GM23338 (cell line): ENCODE measurements around the gene MACROD1. TPM values are rescaled to one million over a fixed set of nuclear protein-coding genes. Genes with fewer than 3 reads are reported as not detected.
A peak's percentile ranks its signal among the peaks of the same experiment; 100 is the strongest.

ENCODE experiments used
- ATAC-seq: fragments of 200-7000 bp; cut with Tn5 transposase; 3 replicates; pipeline ENCODE4 v1.9.1; 2020
- DNase-seq: peaks from one replicate; pipeline ENCODE4 v3.0.0-alpha.2; 2015; ENCODE audit warnings: low spot score
- H2AFZ ChIP-seq: fragments of 200-600 bp; sonication (generic); 2 replicates; pipeline ENCODE4 v1.8.0; 2016; ENCODE audit warnings: antibody characterized with exemption, mild to moderate bottlenecking, moderate library complexity
- H3F3A ChIP-seq: fragments of 200-600 bp; sonication (generic); replicated peaks from 2 replicates; pipeline ENCODE4 v1.8.0; 2017; ENCODE audit warnings: antibody characterized with exemption, mixed run types, low read depth
- H3K27ac ChIP-seq: fragments of 200-600 bp; sonication (generic); 2 replicates; pipeline ENCODE4 v1.6.1; 2016; ENCODE audit warnings: low read depth
- H3K27me3 ChIP-seq: fragments of 200-600 bp; sonication (generic); 2 replicates; pipeline ENCODE4 v1.8.0; 2016; ENCODE audit warnings: mild to moderate bottlenecking, mixed run types, moderate library complexity; ENCODE audit not compliant: insufficient read depth
- H3K36me3 ChIP-seq: fragments of 200-600 bp; sonication (generic); 2 replicates; pipeline ENCODE4 v1.8.0; 2016; ENCODE audit warnings: mild to moderate bottlenecking; ENCODE audit not compliant: insufficient read depth
- H3K4me1 ChIP-seq: fragments of 200-600 bp; sonication (generic); 2 replicates; pipeline ENCODE4 v1.8.0; 2016; ENCODE audit warnings: mild to moderate bottlenecking, moderate library complexity; ENCODE audit not compliant: insufficient read depth
- H3K4me2 ChIP-seq: fragments of 200-600 bp; sonication (generic); 2 replicates; pipeline ENCODE4 v1.7.1; 2017; ENCODE audit warnings: mixed run types
- H3K4me3 ChIP-seq: fragments of 200-600 bp; sonication (generic); 2 replicates; pipeline ENCODE4 v1.6.1; 2016; ENCODE audit warnings: mixed run types
- H3K79me2 ChIP-seq: fragments of 200-600 bp; sonication (generic); replicated peaks from 2 replicates; pipeline ENCODE4 v1.8.0; 2017; ENCODE audit warnings: mild to moderate bottlenecking; ENCODE audit not compliant: insufficient read depth
- H3K9me2 ChIP-seq: fragments of 200-600 bp; sonication (generic); 2 replicates; pipeline ENCODE4 v1.8.0; 2017; ENCODE audit not compliant: insufficient read depth
- H4K20me1 ChIP-seq: fragments of 200-600 bp; sonication (generic); replicated peaks from 2 replicates; pipeline ENCODE4 v1.8.0; 2017; ENCODE audit warnings: mild to moderate bottlenecking; ENCODE audit not compliant: insufficient read depth
- H3K27ac Mint-ChIP-seq: 2 replicates; pipeline ENCODE4 v1.8.0; 2020; ENCODE audit warnings: inconsistent platforms, mild to moderate bottlenecking, moderate library complexity, mixed read lengths
- H3K27me3 Mint-ChIP-seq: 3 replicates; pipeline ENCODE4 v1.8.0; 2022; ENCODE audit warnings: low read depth, mild to moderate bottlenecking, moderate library complexity, mixed read lengths, inconsistent platforms; ENCODE audit not compliant: insufficient read depth, poor library complexity
- H3K36me3 Mint-ChIP-seq: 3 replicates; pipeline ENCODE4 v1.8.0; 2021; ENCODE audit warnings: low read depth, mild to moderate bottlenecking, inconsistent platforms, moderate library complexity, mixed read lengths
- H3K4me1 Mint-ChIP-seq: 3 replicates; pipeline ENCODE4 v1.8.0; 2020; ENCODE audit warnings: mild to moderate bottlenecking, inconsistent platforms, mixed read lengths
- H3K4me3 Mint-ChIP-seq: 3 replicates; pipeline ENCODE4 v1.8.0; 2021; ENCODE audit warnings: moderate library complexity, mild to moderate bottlenecking, inconsistent platforms, mixed read lengths
- H3K9me3 Mint-ChIP-seq: 3 replicates; pipeline ENCODE4 v1.8.0; 2020; ENCODE audit warnings: moderate library complexity, mild to moderate bottlenecking, inconsistent platforms, mixed read lengths
- CREB1 ChIP-seq: fragments of 250-450 bp; sonication (Bioruptor Pico); IDR thresholded peaks from 2 replicates; pipeline ENCODE4 v1.5.0; 2020; ENCODE audit warnings: low read depth, mild to moderate bottlenecking, moderate library complexity
- CTCF ChIP-seq, 2 experiments: fragments of 200-600 bp in 1 of 2; sonication (generic) in 1 of 2; conservative IDR thresholded peaks; 2 replicates each; pipeline versions ENCODE4 v1.5.1 to v1.6.1; 2016 to 2017; ENCODE audit warnings: antibody characterized with exemption in 2 of 2, low read depth in 2 of 2, mild to moderate bottlenecking in 2 of 2, moderate library complexity in 1 of 2
- EZH2 ChIP-seq: fragments of 200-600 bp; sonication (generic); IDR thresholded peaks from one replicate; pipeline ENCODE4 v1.8.0; 2017; ENCODE audit warnings: antibody characterized with exemption, mild to moderate bottlenecking, low read depth; ENCODE audit not compliant: unreplicated experiment
- EZH2phosphoT487 ChIP-seq: fragments of 200-600 bp; sonication (generic); IDR thresholded peaks from one replicate; pipeline ENCODE4 v1.8.1; 2018; ENCODE audit warnings: antibody characterized with exemption; ENCODE audit not compliant: unreplicated experiment
- JUNB ChIP-seq: IDR thresholded peaks from one replicate; pipeline ENCODE4 v1.6.1; 2016; ENCODE audit warnings: antibody characterized with exemption; ENCODE audit not compliant: unreplicated experiment
- NANOG ChIP-seq: IDR thresholded peaks from 2 replicates; pipeline ENCODE4 v1.6.1; 2016; ENCODE audit warnings: antibody characterized with exemption, borderline replicate concordance
- POLR2AphosphoS5 ChIP-seq: IDR thresholded peaks from 2 replicates; pipeline ENCODE4 v1.6.1; 2016; ENCODE audit warnings: antibody characterized with exemption, low read depth
- REST ChIP-seq: IDR thresholded peaks from one replicate; pipeline ENCODE4 v1.6.1; 2018; ENCODE audit warnings: antibody characterized with exemption; ENCODE audit not compliant: unreplicated experiment
- STAT1 ChIP-seq: IDR thresholded peaks from one replicate; pipeline ENCODE4 v1.6.1; 2016; ENCODE audit warnings: antibody characterized with exemption; ENCODE audit not compliant: unreplicated experiment
- ZNF114 ChIP-seq: fragments of 250-450 bp; sonication (Bioruptor Pico); IDR thresholded peaks from 2 replicates; pipeline ENCODE4 v1.5.0; 2020; ENCODE audit warnings: mild to moderate bottlenecking, moderate library complexity
- ZNF331 ChIP-seq: fragments of 250-450 bp; sonication (Bioruptor Pico); IDR thresholded peaks from 2 replicates; pipeline ENCODE4 v1.5.0; 2020; ENCODE audit warnings: low read depth, mild to moderate bottlenecking, moderate library complexity
- polyA plus RNA-seq: library from polyadenylated mRNA; unstranded; fragments of >200 nt; fragmentation: Nextera tagmentation; extraction: Ambion mirVana; gene quantifications from 2 replicates; pipeline ENCODE4 v1.2.1, GENCODE V29; 2016
- total RNA-seq: library from RNA; depleted of rRNA; stranded (reverse); fragments of >200 nt; shearing (Covaris generic); gene quantifications from 2 replicates; pipeline ENCODE4 v1.2.3, GENCODE V29; 2014
- TF ChIP-seq, protein P1 (sequence below): fragments of 250-450 bp; sonication (Bioruptor Pico); IDR thresholded peaks from 2 replicates; pipeline ENCODE4 v1.5.0; 2020; ENCODE audit warnings: mild to moderate bottlenecking, moderate library complexity
- TF ChIP-seq, protein P2 (sequence below): IDR thresholded peaks from 2 replicates; pipeline ENCODE4 v1.6.1; 2016; ENCODE audit warnings: antibody characterized with exemption

Gene MACROD1
- total and polyA plus RNA-seq, 2 experiments from 2014 or later: 33.0 to 51.6 TPM

GRCh38 chr11:63986932-63987513 is 178.9 kb downstream of the MACROD1 start:
- H3K27me3 ChIP-seq: no peaks in the 10 kb centered on the region
- peaks cover 28% of the 10 kb centered on the region for H3K79me2 ChIP-seq
- H3K9me2 ChIP-seq: no peaks in the 10 kb centered on the region
- H3K4me3 ChIP-seq: peak overlapping the region; percentile 79
- peaks cover 25% of the 10 kb centered on the region for H3K4me1 Mint-ChIP-seq
- H3K27ac Mint-ChIP-seq: no peak overlapping the region; the same call in 1 of the 2 replicates
- H3K4me3 Mint-ChIP-seq: peak overlapping the region; percentile 84
- ATAC-seq: no peak
- H3K27me3 Mint-ChIP-seq: peaks cover 20% of the 10 kb centered on the region
- TF ChIP-seq EZH2 (no peak), ZNF331 (no peak), JUNB (no peak), ZNF114 (CRISPR knock-in tag) (no peak), CTCF (conservative IDR thresholded peaks at IDR 0.05; ENCODE audit: low read depth in 2 of 2) (no peak), REST (no peak), POLR2AphosphoS5 (no peak), CREB1 (CRISPR knock-in tag) (no peak), NANOG (no peak), STAT1 (no peak), EZH2phosphoT487 (no peak)
- TF ChIP-seq, protein P1, sequence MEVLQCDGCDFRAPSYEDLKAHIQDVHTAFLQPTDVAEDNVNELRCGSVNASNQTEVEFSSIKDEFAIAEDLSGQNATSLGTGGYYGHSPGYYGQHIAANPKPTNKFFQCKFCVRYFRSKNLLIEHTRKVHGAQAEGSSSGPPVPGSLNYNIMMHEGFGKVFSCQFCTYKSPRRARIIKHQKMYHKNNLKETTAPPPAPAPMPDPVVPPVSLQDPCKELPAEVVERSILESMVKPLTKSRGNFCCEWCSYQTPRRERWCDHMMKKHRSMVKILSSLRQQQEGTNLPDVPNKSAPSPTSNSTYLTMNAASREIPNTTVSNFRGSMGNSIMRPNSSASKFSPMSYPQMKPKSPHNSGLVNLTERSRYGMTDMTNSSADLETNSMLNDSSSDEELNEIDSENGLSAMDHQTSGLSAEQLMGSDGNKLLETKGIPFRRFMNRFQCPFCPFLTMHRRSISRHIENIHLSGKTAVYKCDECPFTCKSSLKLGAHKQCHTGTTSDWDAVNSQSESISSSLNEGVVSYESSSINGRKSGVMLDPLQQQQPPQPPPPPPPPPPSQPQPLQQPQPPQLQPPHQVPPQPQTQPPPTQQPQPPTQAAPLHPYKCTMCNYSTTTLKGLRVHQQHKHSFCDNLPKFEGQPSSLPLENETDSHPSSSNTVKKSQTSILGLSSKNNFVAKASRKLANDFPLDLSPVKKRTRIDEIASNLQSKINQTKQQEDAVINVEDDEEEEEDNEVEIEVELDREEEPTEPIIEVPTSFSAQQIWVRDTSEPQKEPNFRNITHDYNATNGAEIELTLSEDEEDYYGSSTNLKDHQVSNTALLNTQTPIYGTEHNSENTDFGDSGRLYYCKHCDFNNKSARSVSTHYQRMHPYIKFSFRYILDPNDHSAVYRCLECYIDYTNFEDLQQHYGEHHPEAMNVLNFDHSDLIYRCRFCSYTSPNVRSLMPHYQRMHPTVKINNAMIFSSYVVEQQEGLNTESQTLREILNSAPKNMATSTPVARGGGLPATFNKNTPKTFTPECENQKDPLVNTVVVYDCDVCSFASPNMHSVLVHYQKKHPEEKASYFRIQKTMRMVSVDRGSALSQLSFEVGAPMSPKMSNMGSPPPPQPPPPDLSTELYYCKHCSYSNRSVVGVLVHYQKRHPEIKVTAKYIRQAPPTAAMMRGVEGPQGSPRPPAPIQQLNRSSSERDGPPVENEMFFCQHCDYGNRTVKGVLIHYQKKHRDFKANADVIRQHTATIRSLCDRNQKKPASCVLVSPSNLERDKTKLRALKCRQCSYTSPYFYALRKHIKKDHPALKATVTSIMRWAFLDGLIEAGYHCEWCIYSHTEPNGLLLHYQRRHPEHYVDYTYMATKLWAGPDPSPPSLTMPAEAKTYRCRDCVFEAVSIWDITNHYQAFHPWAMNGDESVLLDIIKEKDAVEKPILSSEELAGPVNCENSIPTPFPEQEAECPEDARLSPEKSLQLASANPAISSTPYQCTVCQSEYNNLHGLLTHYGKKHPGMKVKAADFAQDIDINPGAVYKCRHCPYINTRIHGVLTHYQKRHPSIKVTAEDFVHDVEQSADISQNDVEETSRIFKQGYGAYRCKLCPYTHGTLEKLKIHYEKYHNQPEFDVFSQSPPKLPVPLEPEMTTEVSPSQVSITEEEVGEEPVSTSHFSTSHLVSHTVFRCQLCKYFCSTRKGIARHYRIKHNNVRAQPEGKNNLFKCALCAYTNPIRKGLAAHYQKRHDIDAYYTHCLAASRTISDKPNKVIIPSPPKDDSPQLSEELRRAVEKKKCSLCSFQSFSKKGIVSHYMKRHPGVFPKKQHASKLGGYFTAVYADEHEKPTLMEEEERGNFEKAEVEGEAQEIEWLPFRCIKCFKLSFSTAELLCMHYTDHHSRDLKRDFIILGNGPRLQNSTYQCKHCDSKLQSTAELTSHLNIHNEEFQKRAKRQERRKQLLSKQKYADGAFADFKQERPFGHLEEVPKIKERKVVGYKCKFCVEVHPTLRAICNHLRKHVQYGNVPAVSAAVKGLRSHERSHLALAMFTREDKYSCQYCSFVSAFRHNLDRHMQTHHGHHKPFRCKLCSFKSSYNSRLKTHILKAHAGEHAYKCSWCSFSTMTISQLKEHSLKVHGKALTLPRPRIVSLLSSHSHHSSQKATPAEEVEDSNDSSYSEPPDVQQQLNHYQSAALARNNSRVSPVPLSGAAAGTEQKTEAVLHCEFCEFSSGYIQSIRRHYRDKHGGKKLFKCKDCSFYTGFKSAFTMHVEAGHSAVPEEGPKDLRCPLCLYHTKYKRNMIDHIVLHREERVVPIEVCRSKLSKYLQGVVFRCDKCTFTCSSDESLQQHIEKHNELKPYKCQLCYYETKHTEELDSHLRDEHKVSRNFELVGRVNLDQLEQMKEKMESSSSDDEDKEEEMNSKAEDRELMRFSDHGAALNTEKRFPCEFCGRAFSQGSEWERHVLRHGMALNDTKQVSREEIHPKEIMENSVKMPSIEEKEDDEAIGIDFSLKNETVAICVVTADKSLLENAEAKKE: no peak
- TF ChIP-seq, protein P2, sequence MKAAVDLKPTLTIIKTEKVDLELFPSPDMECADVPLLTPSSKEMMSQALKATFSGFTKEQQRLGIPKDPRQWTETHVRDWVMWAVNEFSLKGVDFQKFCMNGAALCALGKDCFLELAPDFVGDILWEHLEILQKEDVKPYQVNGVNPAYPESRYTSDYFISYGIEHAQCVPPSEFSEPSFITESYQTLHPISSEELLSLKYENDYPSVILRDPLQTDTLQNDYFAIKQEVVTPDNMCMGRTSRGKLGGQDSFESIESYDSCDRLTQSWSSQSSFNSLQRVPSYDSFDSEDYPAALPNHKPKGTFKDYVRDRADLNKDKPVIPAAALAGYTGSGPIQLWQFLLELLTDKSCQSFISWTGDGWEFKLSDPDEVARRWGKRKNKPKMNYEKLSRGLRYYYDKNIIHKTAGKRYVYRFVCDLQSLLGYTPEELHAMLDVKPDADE: no peak
- H4K20me1 ChIP-seq: peaks cover 10% of the 10 kb centered on the region
- peaks cover 47% of the 10 kb centered on the region for H3K36me3 Mint-ChIP-seq
- no peaks in the 10 kb centered on the region for H3K9me3 Mint-ChIP-seq
- peaks cover 16% of the 10 kb centered on the region for H3K4me1 ChIP-seq
- H3K27ac ChIP-seq: peak overlapping the region; percentile 95
- H2AFZ ChIP-seq: no peak overlapping the region
- peaks cover 12% of the 10 kb centered on the region; the same call in 1 of the 2 replicates for H3K36me3 ChIP-seq
- peak overlapping the region; percentile 83 for H3K4me2 ChIP-seq
- no peak for DNase-seq
- peaks cover 28% of the 10 kb centered on the region for H3F3A ChIP-seq
